ENCODE measurements around the gene CERCAM.

The CERCAM gene

DNA sequence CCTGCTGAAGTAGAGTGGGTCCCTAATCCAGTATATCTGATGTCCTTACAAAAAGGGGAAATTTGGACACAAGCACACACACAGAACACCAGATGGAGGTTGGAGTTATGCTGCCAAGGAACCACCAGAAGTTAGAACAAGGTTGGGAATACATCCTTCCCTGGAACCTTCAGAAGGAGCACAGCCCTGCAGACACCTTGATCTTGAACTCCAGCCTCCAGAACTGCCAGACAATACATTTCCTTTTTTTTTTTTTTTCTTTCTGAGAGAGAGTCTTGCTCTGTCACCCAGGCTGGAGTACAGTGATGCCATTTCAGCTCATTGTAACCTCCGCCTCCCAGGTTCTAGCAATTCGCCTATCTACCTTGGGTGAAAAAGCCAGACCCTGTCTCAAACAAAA, 28.1 kb downstream of the CERCAM start:
- H3K36me3 Mint-ChIP-seq (ENCODE audit: low read depth) = no peaks in the 10 kb centered on the region
- H3K27me3 Mint-ChIP-seq = no peaks in the 10 kb centered on the region
- H3K27ac Mint-ChIP-seq = no peak overlapping the region
- H3K4me3 Mint-ChIP-seq = no peak overlapping the region
- DNase-seq = no peak
- H3K9me3 Mint-ChIP-seq = no peaks in the 10 kb centered on the region
- no peaks in the 10 kb centered on the region for H3K4me1 Mint-ChIP-seq (ENCODE audit: low read depth)

DNA sequence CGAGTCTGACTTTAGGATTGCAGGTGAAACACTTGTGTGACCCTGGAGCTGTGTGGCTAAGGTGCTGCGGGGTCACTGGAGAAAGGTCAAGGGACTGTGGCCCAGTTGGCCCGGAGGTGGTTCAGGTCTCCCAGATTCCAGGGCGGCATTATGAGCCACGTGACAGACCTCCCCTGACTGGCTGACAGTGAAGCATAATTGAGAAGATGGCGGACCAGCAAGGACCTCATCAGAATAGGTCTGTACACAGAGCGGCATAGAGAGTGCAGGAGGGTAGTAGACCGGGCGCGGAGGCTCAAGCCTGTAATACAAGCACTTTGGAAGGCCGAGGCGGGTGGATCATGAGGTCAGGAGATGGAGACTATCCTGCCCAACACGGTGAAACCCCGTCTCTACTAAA, 34.3 kb downstream of the CERCAM start:
- Mint-ChIP-seq H3K4me1 (ENCODE audit: low read depth) (peaks cover 28% of the 10 kb centered on the region), H3K9me3 (no peaks in the 10 kb centered on the region), H3K27ac (no peak overlapping the region), H3K36me3 (ENCODE audit: low read depth) (peaks cover 16% of the 10 kb centered on the region), H3K4me3 (peak overlapping the region; percentile 4), H3K27me3 (no peaks in the 10 kb centered on the region)
- DNase-seq = no peak

DNA sequence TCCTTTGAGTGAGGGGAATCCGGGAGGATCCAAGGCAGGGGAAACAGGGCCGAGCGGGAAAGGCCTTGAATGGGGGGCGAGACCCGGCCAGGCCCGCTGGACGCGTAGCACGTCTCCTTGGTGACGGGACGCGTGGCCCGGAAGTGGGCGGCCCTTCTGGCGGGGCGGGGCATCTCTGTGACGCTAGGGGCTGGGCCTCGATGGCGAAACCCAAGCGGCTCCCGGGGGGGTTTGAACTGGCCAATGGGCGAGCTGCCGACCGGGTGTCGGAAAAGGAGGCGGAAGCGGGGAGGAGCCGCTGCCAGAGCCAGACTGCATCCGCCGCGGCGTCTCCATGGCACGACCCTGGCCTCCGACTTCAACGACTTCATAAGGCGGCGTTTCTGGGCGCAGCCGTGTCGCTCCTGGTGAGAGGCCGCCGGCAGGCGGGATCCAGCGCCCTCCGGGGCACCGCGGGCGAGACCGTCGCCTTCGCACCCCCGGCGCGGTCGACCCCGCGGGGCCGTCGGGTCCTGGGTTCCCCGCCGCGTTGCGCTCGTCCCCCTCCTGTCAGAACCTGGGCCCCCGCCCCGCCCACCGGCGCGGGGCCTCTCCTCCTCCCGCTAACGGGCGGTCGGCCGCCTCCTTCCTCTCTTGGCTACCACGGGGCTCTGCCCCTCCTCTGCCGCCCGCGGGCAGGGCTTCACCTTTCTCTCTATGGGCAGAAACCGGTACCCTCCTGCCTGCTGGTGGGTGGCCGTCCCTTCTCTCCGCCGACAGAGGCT, 35.4 kb downstream of the CERCAM start, which contains the start of gene ODF2:
ODF2 (plus strand) TSS at position 158 of the 764 bp plus-strand sequence; CDS start at position 244, 86 bp downstream.
- peak; percentile 99 for DNase-seq
- H3K36me3 Mint-ChIP-seq (ENCODE audit: low read depth) = peaks cover 26% of the 10 kb centered on the region

DNA sequence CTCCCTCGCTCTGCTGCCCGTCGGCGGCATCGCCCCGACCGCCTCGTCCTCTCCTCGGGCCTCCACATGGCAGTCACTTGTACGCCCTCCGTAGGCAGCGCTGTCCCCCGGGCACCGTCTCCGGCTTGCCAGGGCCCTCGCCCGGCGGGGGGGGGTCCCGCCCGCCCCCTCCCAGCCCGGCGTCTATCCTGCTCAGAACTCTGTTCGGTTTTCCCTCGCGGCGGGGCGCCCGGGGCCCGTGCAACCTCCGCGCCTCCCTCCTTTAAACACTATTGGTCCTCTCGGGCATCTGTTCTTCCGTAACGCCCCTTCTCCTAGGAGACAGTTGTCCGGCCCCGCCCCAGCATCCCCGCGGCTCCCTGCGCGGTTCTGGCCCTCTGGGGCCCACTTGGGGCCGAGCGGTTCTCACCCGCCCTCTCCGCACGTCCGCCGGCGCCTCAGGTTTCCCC, 36.0 kb downstream of the CERCAM start:
- Mint-ChIP-seq H3K4me3 (peak overlapping the region; percentile 86), H3K4me1 (ENCODE audit: low read depth) (peaks cover 28% of the 10 kb centered on the region), H3K27me3 (no peaks in the 10 kb centered on the region), H3K36me3 (ENCODE audit: low read depth) (peaks cover 32% of the 10 kb centered on the region), H3K9me3 (no peaks in the 10 kb centered on the region), H3K27ac (peak overlapping the region; percentile 93)
- peak; percentile 79 for DNase-seq

More for the DNA sequence above, 35.4 kb downstream of the CERCAM start, which contains the start of gene ODF2:
- Mint-ChIP-seq H3K4me3 (peak within 1 kb of the TSS; percentile 86), H3K4me1 (ENCODE audit: low read depth) (peaks cover 28% of the 10 kb centered on the region), H3K27me3 (no peaks in the 10 kb centered on the region), H3K27ac (peak within 1 kb of the TSS; percentile 93), H3K9me3 (no peaks in the 10 kb centered on the region)

GRCh38 chr9:128457207-128457606, 36.5 kb downstream of the CERCAM start:
- Mint-ChIP-seq H3K27me3 (no peaks in the 10 kb centered on the region), H3K9me3 (no peaks in the 10 kb centered on the region), H3K27ac (peak overlapping the region; percentile 93), H3K36me3 (ENCODE audit: low read depth) (peaks cover 38% of the 10 kb centered on the region), H3K4me1 (ENCODE audit: low read depth) (peaks cover 28% of the 10 kb centered on the region), H3K4me3 (peak overlapping the region; percentile 86)
- peak; percentile 31 for DNase-seq

- Mint-ChIP-seq H3K36me3 (ENCODE audit: low read depth) (peaks cover 55% of the 10 kb centered on the region), H3K4me3 (no peak overlapping the region), H3K27me3 (no peaks in the 10 kb centered on the region)
Measured at GRCh38 chr9:128459011-128459410, 38.4 kb downstream of the CERCAM start.

GRCh38 chr9:128469070-128469469, 48.4 kb downstream of the CERCAM start:
- Mint-ChIP-seq H3K27me3 (no peaks in the 10 kb centered on the region), H3K4me3 (no peak overlapping the region), H3K9me3 (no peaks in the 10 kb centered on the region), H3K4me1 (ENCODE audit: low read depth) (peaks cover 2% of the 10 kb centered on the region), H3K27ac (no peak overlapping the region), H3K36me3 (ENCODE audit: low read depth) (peaks cover 81% of the 10 kb centered on the region)
- no peak for DNase-seq

More at GRCh38 chr9:128459011-128459410, 38.4 kb downstream of the CERCAM start:
- H3K4me1 Mint-ChIP-seq (ENCODE audit: low read depth) = peaks cover 28% of the 10 kb centered on the region
- H3K9me3 Mint-ChIP-seq = no peaks in the 10 kb centered on the region
- no peak overlapping the region for H3K27ac Mint-ChIP-seq
- no peak for DNase-seq

DNA sequence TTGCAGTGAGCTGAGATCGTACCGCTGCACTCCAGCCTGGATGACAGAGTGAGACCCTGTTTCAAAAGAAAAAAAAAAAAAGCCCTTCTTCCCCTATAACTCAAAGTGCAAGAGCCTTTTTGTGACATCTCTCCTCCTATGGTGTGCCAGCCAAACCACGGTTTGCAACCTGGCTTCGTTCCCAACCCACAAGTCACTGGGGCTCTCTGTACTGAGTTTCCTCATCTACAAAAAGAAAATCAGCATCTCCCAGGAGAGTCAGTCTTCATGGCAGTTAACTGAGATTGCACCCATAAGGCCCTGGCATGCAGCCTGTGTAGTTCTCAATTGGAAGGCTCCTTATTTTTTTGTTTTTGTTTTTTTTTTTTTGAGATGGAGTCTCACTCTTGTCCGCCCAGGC, 49.9 kb downstream of the CERCAM start:
- DNase-seq = no peak
- peaks cover 2% of the 10 kb centered on the region for H3K4me1 Mint-ChIP-seq (ENCODE audit: low read depth)
- H3K27me3 Mint-ChIP-seq = no peaks in the 10 kb centered on the region
- no peaks in the 10 kb centered on the region for H3K9me3 Mint-ChIP-seq
- H3K4me3 Mint-ChIP-seq = no peak overlapping the region
- H3K27ac Mint-ChIP-seq = no peak overlapping the region
- peaks cover 85% of the 10 kb centered on the region for H3K36me3 Mint-ChIP-seq (ENCODE audit: low read depth)

- Mint-ChIP-seq H3K9me3 (no peaks in the 10 kb centered on the region), H3K27ac (no peak overlapping the region), H3K4me1 (ENCODE audit: low read depth) (peaks cover 2% of the 10 kb centered on the region), H3K4me3 (no peak overlapping the region), H3K27me3 (no peaks in the 10 kb centered on the region), H3K36me3 (ENCODE audit: low read depth) (peaks cover 83% of the 10 kb centered on the region)
- DNase-seq = no peak
Measured at GRCh38 chr9:128473104-128473503, 52.4 kb downstream of the CERCAM start.

DNA sequence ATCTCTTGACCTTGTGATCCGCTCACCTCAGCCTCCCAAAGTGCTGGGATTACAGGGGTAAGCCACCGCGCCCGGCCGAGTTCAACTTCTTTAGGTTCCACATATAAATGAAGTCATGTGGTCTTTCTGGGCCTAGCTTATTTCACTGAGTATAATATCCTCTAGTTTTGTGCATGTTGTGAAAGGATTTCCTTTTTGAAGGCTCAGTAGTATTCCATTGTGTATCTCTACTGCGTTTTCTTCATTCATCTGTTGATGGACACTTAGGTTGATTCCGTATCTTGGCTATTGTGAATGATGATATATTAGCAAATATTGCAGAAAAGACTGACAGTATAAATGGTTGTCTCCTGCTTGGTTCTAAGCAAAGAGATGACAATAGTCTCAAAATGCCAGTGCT, 55.2 kb downstream of the CERCAM start:
- Mint-ChIP-seq H3K36me3 (ENCODE audit: low read depth) (peaks cover 82% of the 10 kb centered on the region), H3K27me3 (no peaks in the 10 kb centered on the region), H3K9me3 (no peaks in the 10 kb centered on the region), H3K4me3 (no peak overlapping the region), H3K27ac (no peak overlapping the region), H3K4me1 (ENCODE audit: low read depth) (no peaks in the 10 kb centered on the region)
- no peak for DNase-seq

DNA sequence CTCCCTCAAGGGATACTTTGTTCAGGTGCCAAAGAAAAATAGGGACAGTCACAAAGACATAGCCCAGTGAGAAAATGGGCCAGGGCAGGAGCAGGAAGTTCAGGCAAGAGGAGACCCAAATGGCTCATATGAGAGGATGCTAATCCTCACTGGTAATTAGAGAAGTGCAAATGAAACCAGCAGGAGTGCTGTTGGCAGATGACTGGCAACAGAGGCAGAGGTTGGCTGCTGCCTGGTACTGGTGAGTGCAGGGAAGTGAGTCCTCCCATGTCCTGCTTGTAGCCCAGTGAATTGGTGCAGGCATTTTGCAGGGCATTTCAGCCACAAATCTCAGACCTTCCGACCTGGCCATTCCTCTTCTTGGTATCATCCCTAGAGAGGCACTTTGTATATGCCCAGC, 58.6 kb downstream of the CERCAM start:
- Mint-ChIP-seq H3K27ac (no peak overlapping the region), H3K9me3 (no peaks in the 10 kb centered on the region), H3K4me3 (no peak overlapping the region), H3K27me3 (no peaks in the 10 kb centered on the region), H3K36me3 (ENCODE audit: low read depth) (peaks cover 84% of the 10 kb centered on the region), H3K4me1 (ENCODE audit: low read depth) (no peaks in the 10 kb centered on the region)
- DNase-seq = no peak

GRCh38 chr9:128481561-128481960, 60.9 kb downstream of the CERCAM start:
- H3K27me3 Mint-ChIP-seq = no peaks in the 10 kb centered on the region
- no peak overlapping the region for H3K27ac Mint-ChIP-seq
- H3K4me1 Mint-ChIP-seq (ENCODE audit: low read depth) = no peaks in the 10 kb centered on the region
- H3K36me3 Mint-ChIP-seq (ENCODE audit: low read depth) = peaks cover 84% of the 10 kb centered on the region
- no peak for DNase-seq
- no peaks in the 10 kb centered on the region for H3K9me3 Mint-ChIP-seq
- H3K4me3 Mint-ChIP-seq = no peak overlapping the region

- no peaks in the 10 kb centered on the region for H3K27me3 Mint-ChIP-seq
- DNase-seq = no peak
- peaks cover 90% of the 10 kb centered on the region for H3K36me3 Mint-ChIP-seq (ENCODE audit: low read depth)
- no peaks in the 10 kb centered on the region for H3K9me3 Mint-ChIP-seq
- no peaks in the 10 kb centered on the region for H3K4me1 Mint-ChIP-seq (ENCODE audit: low read depth)
- no peak overlapping the region for H3K4me3 Mint-ChIP-seq
- no peak overlapping the region for H3K27ac Mint-ChIP-seq
Measured at GRCh38 chr9:128482186-128482585, 61.5 kb downstream of the CERCAM start.

DNA sequence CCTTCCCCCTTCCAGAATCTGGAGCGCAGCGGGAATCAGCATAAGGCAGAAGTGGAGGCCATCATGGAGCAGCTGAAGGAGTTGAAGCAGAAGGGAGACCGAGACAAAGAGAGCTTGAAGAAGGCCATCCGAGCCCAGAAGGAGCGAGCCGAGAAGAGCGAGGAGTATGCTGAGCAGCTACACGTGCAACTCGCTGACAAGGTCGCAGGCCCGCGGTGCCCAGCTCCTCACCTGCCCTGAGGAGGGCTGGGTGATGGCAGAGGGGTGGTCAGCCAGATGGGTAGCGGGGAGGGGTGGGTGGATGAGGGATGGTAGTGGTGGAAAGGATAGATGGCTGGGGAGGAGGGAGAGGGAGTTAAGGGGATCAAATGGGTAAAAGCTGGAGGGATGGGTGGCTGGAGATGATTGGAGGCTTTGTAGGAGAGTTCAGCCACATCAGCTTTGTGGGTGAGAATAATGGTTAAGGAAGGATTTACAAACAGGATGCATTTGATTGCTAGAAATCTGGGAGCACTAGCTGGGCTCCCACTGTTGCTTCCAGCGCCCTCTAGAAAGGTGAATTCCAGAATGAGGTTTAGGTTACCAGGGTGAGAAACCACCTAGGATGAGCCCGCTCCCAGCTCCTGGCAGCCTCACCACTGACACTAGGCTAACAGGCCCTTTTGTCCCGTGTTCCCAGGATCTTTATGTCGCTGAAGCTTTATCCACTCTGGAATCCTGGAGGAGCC, 64.2 kb downstream of the CERCAM start:
- H3K36me3 Mint-ChIP-seq (ENCODE audit: low read depth) = peaks cover 94% of the 10 kb centered on the region
- H3K9me3 Mint-ChIP-seq = no peaks in the 10 kb centered on the region
- H3K4me3 Mint-ChIP-seq = no peak overlapping the region
- no peak for DNase-seq
- no peaks in the 10 kb centered on the region for H3K27me3 Mint-ChIP-seq
- no peaks in the 10 kb centered on the region for H3K4me1 Mint-ChIP-seq (ENCODE audit: low read depth)
- no peak overlapping the region for H3K27ac Mint-ChIP-seq

- DNase-seq = no peak
- Mint-ChIP-seq H3K4me1 (ENCODE audit: low read depth) (no peaks in the 10 kb centered on the region), H3K27ac (peak overlapping the region; percentile 26), H3K36me3 (ENCODE audit: low read depth) (peaks cover 96% of the 10 kb centered on the region), H3K4me3 (no peak overlapping the region), H3K27me3 (no peaks in the 10 kb centered on the region), H3K9me3 (no peaks in the 10 kb centered on the region)
Measured at GRCh38 chr9:128485414-128485855, 64.8 kb downstream of the CERCAM start.

Data from activated T-cell treated with anti-CD3 and anti-CD28 coated beads, Interleukin-2, amount 50 U/mL, for 24 hours (primary cell).